Neural cell (in vitro differentiated cells): Measurements from ENCODE around the gene NPEPPS. TPM values are rescaled to one million over a fixed set of nuclear protein-coding genes. Genes with fewer than 3 reads are reported as not detected.

Experiments used
- H2AFZ ChIP-seq: fragments of 200-600, 300-800 bp; sonication (generic), shearing (Covaris generic); 2 replicates; pipeline ENCODE4 v1.6.0; 2014; ENCODE audit warnings: low read depth, mild to moderate bottlenecking, antibody characterized with exemption, low read length, moderate library complexity
- H3F3A ChIP-seq: fragments of 200-600 bp; shearing (Covaris generic); 2 replicates; pipeline ENCODE4 v1.6.1; 2016; ENCODE audit warnings: mild to moderate bottlenecking, moderate library complexity, mixed read lengths, antibody characterized with exemption, low read length; ENCODE audit not compliant: insufficient read depth, poor library complexity, severe bottlenecking
- H3K27ac ChIP-seq: fragments of 200-600, 300-800 bp; sonication (generic), shearing (Covaris generic); 2 replicates; pipeline ENCODE4 v1.5.1; 2014; ENCODE audit warnings: mild to moderate bottlenecking, low read length, moderate library complexity
- H3K27me3 ChIP-seq: fragments of 300-800, 200-600 bp; sonication (generic), shearing (Covaris generic); 2 replicates; pipeline ENCODE4 v1.6.0; 2014; ENCODE audit warnings: mild to moderate bottlenecking, low read depth, low read length, moderate library complexity; ENCODE audit not compliant: insufficient read depth
- H3K36me3 ChIP-seq: fragments of 300-800, 200-600 bp; sonication (generic), shearing (Covaris generic); 2 replicates; pipeline ENCODE4 v1.5.1; 2014; ENCODE audit warnings: mild to moderate bottlenecking, antibody characterized with exemption, low read length, moderate library complexity; ENCODE audit not compliant: insufficient read depth
- H3K4me2 ChIP-seq: fragments of 300-800, 200-600 bp; sonication (generic), shearing (Covaris generic); 2 replicates; pipeline ENCODE4 v1.6.0; 2014; ENCODE audit warnings: mild to moderate bottlenecking, low read length
- H3K4me3 ChIP-seq: fragments of 300-800, 200-600 bp; sonication (generic), shearing (Covaris generic); 2 replicates; pipeline ENCODE4 v1.5.1; 2014; ENCODE audit warnings: mild to moderate bottlenecking, low read length, moderate library complexity
- H3K79me2 ChIP-seq: fragments of 200-600 bp; shearing (Covaris generic); replicated peaks from 2 replicates; pipeline ENCODE4 v1.6.0; 2014; ENCODE audit warnings: mild to moderate bottlenecking, low read length, moderate library complexity; ENCODE audit not compliant: insufficient read depth
- H3K9ac ChIP-seq: fragments of 300-800, 200-600 bp; sonication (generic), shearing (Covaris generic); 2 replicates; pipeline ENCODE4 v1.6.1; 2016; ENCODE audit warnings: mild to moderate bottlenecking, low read length, mixed read lengths
- H3K9me2 ChIP-seq: fragments of 200-600 bp; shearing (Covaris generic); 2 replicates; pipeline ENCODE4 v1.6.1; 2016; ENCODE audit warnings: mild to moderate bottlenecking, low read length, mixed read lengths; ENCODE audit not compliant: insufficient read depth
- H3K9me3 ChIP-seq: fragments of 200-600, 300-800 bp; sonication (generic), shearing (Covaris generic); 2 replicates; pipeline ENCODE4 v1.6.1; 2016; ENCODE audit warnings: mild to moderate bottlenecking, mixed run types, low read length, moderate library complexity, mixed read lengths
- H4K20me1 ChIP-seq: fragments of 200-600 bp; shearing (Covaris generic); 2 replicates; pipeline ENCODE4 v1.6.1; 2016; ENCODE audit warnings: mild to moderate bottlenecking, mixed run types; ENCODE audit not compliant: insufficient read depth
- EP300 ChIP-seq: fragments of 450-650 bp; conservative IDR thresholded peaks from 2 replicates; pipeline ENCODE4 v1.6.1; 2014; ENCODE audit warnings: antibody characterized with exemption, mild to moderate bottlenecking, moderate library complexity; ENCODE audit not compliant: poor library complexity, severe bottlenecking
- EZH2 ChIP-seq: fragments of 200-600, 300-800 bp; shearing (Covaris generic), sonication (generic); IDR thresholded peaks from 2 replicates; pipeline ENCODE4 v1.6.1; 2014; ENCODE audit warnings: antibody characterized with exemption, low read length, borderline replicate concordance, mild to moderate bottlenecking; ENCODE audit not compliant: insufficient read depth, poor library complexity, severe bottlenecking
- MXI1 ChIP-seq: fragments of 450-650 bp; conservative IDR thresholded peaks from 2 replicates; pipeline ENCODE4 v1.6.1; 2014; ENCODE audit warnings: antibody characterized with exemption, mild to moderate bottlenecking; ENCODE audit not compliant: poor library complexity, severe bottlenecking
- POLR2AphosphoS5 ChIP-seq: IDR thresholded peaks from 2 replicates; pipeline ENCODE4 v1.6.1; 2012
- RAD21 ChIP-seq: fragments of 450-650 bp; conservative IDR thresholded peaks from 2 replicates; pipeline ENCODE4 v1.6.1; 2014; ENCODE audit warnings: antibody characterized with exemption, mild to moderate bottlenecking, moderate library complexity
- SMC3 ChIP-seq: fragments of 450-650 bp; conservative IDR thresholded peaks from 2 replicates; pipeline ENCODE4 v1.6.1; 2014; ENCODE audit warnings: antibody characterized with exemption, mild to moderate bottlenecking, moderate library complexity; ENCODE audit not compliant: poor library complexity
- TAF1 ChIP-seq: IDR thresholded peaks from 2 replicates; pipeline ENCODE4 v1.6.1; 2012; ENCODE audit warnings: low read depth
- polyA plus RNA-seq: library from polyadenylated mRNA; depleted of rRNA; stranded (reverse); fragments of >200 nt; gene quantifications from 2 replicates; pipeline ENCODE4 v1.2.3, GENCODE V29; 2014
- TF ChIP-seq, protein P1 (sequence below): fragments of 450-650 bp; IDR thresholded peaks from 2 replicates; pipeline ENCODE4 v1.5.1; 2014; ENCODE audit warnings: antibody characterized with exemption, mild to moderate bottlenecking, moderate library complexity; ENCODE audit not compliant: poor library complexity, severe bottlenecking
- TF ChIP-seq, protein P2 (sequence below): IDR thresholded peaks from 2 replicates; pipeline ENCODE4 v1.6.1; 2012; ENCODE audit warnings: borderline replicate concordance

NPEPPS gene
- polyA plus RNA-seq, 1 donor from 2014 or later, result 150 TPM

DNA sequence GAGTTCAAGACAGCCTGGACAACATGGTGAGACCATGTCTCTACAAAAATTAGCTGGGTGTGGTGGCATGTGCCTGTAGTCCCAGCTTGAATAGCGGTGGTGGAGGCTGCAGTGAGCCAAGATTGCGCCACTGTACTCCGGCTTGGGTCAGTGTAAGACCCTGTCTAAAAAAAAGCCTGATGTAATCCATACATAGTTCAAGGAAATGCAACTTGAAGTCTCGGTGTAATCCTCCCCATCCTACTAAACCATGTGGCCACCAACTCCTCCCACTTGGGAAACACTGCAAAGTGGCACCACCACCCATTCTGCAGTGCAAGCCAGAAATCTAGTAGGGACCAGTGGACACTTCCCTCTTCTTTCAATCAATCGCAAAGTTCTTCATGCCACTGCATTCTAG, 113.4 kb downstream of the NPEPPS start:
- no peak for TF ChIP-seq EZH2
- TF ChIP-seq, protein P1, sequence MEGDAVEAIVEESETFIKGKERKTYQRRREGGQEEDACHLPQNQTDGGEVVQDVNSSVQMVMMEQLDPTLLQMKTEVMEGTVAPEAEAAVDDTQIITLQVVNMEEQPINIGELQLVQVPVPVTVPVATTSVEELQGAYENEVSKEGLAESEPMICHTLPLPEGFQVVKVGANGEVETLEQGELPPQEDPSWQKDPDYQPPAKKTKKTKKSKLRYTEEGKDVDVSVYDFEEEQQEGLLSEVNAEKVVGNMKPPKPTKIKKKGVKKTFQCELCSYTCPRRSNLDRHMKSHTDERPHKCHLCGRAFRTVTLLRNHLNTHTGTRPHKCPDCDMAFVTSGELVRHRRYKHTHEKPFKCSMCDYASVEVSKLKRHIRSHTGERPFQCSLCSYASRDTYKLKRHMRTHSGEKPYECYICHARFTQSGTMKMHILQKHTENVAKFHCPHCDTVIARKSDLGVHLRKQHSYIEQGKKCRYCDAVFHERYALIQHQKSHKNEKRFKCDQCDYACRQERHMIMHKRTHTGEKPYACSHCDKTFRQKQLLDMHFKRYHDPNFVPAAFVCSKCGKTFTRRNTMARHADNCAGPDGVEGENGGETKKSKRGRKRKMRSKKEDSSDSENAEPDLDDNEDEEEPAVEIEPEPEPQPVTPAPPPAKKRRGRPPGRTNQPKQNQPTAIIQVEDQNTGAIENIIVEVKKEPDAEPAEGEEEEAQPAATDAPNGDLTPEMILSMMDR, result no peak
- Histone ChIP-seq H3F3A (no peaks in the 10 kb centered on the region), H3K9me2 (no peaks in the 10 kb centered on the region), H2AFZ (no peak overlapping the region), H3K4me2 (no peak overlapping the region), H3K9me3 (no peaks in the 10 kb centered on the region), H3K79me2 (peaks cover 3% of the 10 kb centered on the region), H3K36me3 (no peaks in the 10 kb centered on the region), H3K27ac (no peak overlapping the region), H4K20me1 (no peaks in the 10 kb centered on the region), H3K27me3 (no peaks in the 10 kb centered on the region), H3K4me3 (no peak overlapping the region), H3K9ac (no peak overlapping the region)

DNA sequence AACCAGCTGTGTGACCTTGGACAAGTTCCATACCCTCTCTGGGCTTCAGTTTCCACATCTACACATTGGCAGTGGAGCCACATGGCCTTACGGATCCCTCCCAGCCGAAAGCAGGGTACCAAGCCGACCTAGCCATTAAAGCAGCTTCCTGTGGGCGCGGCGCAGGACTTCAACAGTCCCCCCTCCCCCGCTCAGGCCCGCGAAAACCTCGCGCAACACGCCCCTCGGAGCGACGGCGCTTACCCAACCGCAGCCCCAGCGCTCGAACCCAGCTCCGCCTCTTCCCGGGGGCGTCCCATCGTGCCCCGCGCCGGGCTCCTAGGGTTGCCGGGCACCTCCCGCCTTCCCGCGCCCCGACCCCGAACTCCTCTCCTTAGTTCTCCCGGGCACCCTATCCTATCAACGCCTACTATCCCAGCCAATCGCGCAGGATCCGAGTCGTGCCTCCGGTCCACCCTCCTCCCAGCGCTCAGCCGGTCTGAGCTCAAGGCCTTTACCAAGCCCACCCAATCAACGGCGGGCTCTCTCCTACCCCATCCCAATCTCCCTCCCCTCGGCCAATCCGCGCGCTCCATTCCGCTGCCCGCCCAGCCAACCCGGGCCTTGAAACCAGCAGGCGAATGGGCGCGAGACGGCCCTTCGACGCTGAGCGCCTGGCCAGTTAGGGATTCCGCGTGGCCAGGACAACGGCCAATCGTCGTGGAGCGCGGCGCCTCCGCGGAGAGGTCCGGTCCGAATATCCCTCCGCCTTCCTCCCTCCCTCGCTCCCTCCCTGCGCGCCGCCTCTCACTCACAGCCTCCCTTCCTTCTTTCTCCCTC, 118.5 kb downstream of the NPEPPS start, which contains the start of gene KPNB1:
Gene KPNB1, plus strand, starts transcription at position 767 of the 819 bp plus-strand sequence. CDS start 326 bp downstream, outside the sequence.
- Histone ChIP-seq H3K9me3 (no peaks in the 10 kb centered on the region), H2AFZ (peak within 1 kb of the TSS; percentile 90), H3K27me3 (no peaks in the 10 kb centered on the region), H3K4me3 (peak within 1 kb of the TSS; percentile 88), H3K36me3 (no peaks in the 10 kb centered on the region), H3K9me2 (no peaks in the 10 kb centered on the region), H3K79me2 (peaks cover 40% of the 10 kb centered on the region), H4K20me1 (no peaks in the 10 kb centered on the region), H3K27ac (peak within 1 kb of the TSS; percentile 79), H3K4me2 (peak within 1 kb of the TSS; percentile 90), H3F3A (no peaks in the 10 kb centered on the region), H3K9ac (peak within 1 kb of the TSS; percentile 82)
- peak; percentile 87 for TF ChIP-seq TAF1
- TF ChIP-seq SMC3, result no peak
- TF ChIP-seq POLR2AphosphoS5, result peak; percentile 84
- TF ChIP-seq RAD21, result no peak
- TF ChIP-seq EZH2, result no peak
- TF ChIP-seq, protein P2, sequence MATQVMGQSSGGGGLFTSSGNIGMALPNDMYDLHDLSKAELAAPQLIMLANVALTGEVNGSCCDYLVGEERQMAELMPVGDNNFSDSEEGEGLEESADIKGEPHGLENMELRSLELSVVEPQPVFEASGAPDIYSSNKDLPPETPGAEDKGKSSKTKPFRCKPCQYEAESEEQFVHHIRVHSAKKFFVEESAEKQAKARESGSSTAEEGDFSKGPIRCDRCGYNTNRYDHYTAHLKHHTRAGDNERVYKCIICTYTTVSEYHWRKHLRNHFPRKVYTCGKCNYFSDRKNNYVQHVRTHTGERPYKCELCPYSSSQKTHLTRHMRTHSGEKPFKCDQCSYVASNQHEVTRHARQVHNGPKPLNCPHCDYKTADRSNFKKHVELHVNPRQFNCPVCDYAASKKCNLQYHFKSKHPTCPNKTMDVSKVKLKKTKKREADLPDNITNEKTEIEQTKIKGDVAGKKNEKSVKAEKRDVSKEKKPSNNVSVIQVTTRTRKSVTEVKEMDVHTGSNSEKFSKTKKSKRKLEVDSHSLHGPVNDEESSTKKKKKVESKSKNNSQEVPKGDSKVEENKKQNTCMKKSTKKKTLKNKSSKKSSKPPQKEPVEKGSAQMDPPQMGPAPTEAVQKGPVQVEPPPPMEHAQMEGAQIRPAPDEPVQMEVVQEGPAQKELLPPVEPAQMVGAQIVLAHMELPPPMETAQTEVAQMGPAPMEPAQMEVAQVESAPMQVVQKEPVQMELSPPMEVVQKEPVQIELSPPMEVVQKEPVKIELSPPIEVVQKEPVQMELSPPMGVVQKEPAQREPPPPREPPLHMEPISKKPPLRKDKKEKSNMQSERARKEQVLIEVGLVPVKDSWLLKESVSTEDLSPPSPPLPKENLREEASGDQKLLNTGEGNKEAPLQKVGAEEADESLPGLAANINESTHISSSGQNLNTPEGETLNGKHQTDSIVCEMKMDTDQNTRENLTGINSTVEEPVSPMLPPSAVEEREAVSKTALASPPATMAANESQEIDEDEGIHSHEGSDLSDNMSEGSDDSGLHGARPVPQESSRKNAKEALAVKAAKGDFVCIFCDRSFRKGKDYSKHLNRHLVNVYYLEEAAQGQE, result peak; percentile 12
- TF ChIP-seq, protein P1, result no peak
- TF ChIP-seq EP300, result peak; percentile 7
- TF ChIP-seq MXI1, result peak; percentile 78
